ENCODE data around the gene STXBP4.
A peak's percentile ranks its signal among the peaks of the same experiment; 100 is the strongest.
"Not testable (repeated sequence)": the region's sequence is repeated elsewhere in the genome, so short reads cannot be mapped to it uniquely, and the experiment has no call there.

The STXBP4 gene

DNA sequence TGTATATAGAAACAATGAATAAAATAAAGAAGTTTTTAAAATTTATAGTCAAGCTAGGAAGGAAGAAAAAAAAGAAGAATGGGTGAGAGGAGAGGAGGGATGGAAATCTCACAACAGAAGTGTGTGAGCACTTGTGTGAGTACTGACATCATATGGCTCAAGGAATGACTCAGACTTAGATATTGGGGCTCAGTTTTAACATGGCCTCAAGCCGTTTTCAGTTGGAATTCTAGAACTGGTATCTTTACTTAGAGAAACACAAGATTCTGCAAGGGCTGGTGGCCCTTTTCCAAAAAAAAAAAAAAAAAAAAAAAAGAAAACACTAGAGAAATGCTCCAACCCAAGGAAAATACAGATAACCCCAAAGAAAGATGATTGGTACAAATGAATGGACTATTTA lies 55.1 kb downstream of the STXBP4 start:
- DNase-seq (ENCODE audit: low read depth), result no peak

DNA sequence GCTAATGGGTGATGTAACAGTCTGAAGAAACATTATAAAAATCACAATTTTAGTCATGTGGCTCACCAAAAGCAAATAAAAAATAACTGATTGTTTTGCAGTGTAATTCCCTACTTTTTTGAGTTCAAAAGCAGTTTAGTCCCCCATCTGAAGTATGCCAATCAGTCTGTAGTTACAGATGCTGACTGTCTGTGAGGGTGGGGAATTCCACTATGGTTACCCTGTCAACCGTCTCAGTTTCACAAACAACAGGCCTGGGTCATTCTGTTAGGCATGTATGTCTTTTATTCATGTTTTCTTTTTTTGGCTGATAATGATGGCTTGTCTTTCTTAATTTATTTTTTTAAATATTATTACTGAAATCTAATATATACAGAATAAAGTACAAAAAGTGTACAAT lies 69.3 kb downstream of the STXBP4 start:
- no peak for DNase-seq (ENCODE audit: low read depth)
- H3K4me3 ChIP-seq (ENCODE audit: low read depth, low read length), result no peak overlapping the region

More for the DNA sequence above, 55.1 kb downstream of the STXBP4 start:
- H3K4me3 ChIP-seq (ENCODE audit: low read depth, low read length), result no peak overlapping the region

DNA sequence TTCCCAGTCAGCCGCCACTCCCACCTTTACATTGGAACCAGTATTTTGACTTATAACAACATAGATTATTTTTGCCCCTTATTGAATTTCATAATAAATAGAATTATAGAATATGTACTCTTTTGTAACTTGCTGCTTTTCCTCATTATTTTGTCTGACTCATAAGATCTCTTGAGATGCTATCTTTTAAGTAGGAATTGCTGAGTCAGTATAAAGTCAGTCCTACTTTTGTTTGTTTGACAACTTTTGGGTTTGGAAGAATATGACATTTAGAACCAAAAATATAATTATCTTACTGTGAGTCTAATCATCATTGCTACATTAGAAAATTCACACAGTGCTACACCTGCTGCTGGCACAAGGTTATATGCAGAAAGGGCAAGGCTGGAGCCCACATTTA lies 69.7 kb downstream of the STXBP4 start:
- no peak overlapping the region for H3K4me3 ChIP-seq (ENCODE audit: low read depth, low read length)
- no peak for DNase-seq (ENCODE audit: low read depth)

- H3K4me3 ChIP-seq (ENCODE audit: low read depth, low read length), result no peak overlapping the region
- DNase-seq (ENCODE audit: low read depth), result no peak
These were observed 72.0 kb downstream of the STXBP4 start for GRCh38 chr17:55040611-55041010.

GRCh38 chr17:55053855-55054254 lies 85.3 kb downstream of the STXBP4 start:
- DNase-seq (ENCODE audit: low read depth), result no peak
- no peak overlapping the region for H3K4me3 ChIP-seq (ENCODE audit: low read depth, low read length)

DNA sequence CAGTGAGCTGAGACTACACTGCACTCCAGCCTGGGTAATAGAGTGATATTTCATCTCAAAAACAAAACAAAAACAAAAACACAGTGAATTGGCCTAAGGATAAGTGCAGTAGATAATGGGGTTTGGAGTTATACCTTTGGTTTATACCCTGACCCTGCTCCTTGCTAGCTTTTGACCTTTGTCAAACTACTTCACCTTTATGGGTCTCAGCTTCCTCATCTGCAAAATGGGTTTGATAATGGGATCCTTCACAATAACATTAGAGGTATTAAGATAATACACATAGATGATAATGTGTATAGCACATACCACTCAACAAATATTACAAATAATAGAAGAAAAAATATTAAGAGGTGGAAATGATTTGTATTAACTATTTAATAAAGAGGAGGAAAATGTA lies 85.9 kb downstream of the STXBP4 start:
- H3K4me3 ChIP-seq (ENCODE audit: low read depth, low read length), result no peak overlapping the region
- no peak for DNase-seq (ENCODE audit: low read depth)

DNA sequence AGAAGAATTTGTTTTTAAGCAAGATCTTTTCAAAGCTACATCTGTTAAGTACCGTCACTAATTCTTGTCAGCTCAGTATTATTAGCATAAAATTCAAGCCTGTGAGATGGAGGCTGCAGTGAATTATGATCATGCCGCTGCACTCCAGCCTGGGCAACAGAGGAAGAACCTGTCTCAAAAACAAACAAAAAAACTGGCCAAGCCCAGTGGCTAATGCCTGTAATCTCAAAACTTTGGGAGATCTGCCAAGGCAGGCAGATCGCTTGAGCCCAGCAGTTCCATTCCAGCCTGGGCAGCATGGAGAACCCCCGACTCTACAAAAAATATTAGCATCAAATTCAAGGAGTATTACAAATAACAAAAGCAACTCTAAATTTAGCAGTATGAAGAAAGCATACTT lies 88.0 kb downstream of the STXBP4 start:
- no peak for DNase-seq (ENCODE audit: low read depth)
- H3K4me3 ChIP-seq (ENCODE audit: low read depth, low read length), result no peak overlapping the region

GRCh38 chr17:55057184-55057583 lies 88.6 kb downstream of the STXBP4 start:
- H3K4me3 ChIP-seq (ENCODE audit: low read depth, low read length), result no peak overlapping the region
- no peak for DNase-seq (ENCODE audit: low read depth)

- no peak for DNase-seq (ENCODE audit: low read depth)
- no peak overlapping the region for H3K4me3 ChIP-seq (ENCODE audit: low read depth, low read length)
These were observed 91.2 kb downstream of the STXBP4 start for GRCh38 chr17:55059724-55060123.

- DNase-seq (ENCODE audit: low read depth), result no peak
- no peak overlapping the region for H3K4me3 ChIP-seq (ENCODE audit: low read depth, low read length)
These were observed 94.4 kb downstream of the STXBP4 start for GRCh38 chr17:55062921-55063320.

DNA sequence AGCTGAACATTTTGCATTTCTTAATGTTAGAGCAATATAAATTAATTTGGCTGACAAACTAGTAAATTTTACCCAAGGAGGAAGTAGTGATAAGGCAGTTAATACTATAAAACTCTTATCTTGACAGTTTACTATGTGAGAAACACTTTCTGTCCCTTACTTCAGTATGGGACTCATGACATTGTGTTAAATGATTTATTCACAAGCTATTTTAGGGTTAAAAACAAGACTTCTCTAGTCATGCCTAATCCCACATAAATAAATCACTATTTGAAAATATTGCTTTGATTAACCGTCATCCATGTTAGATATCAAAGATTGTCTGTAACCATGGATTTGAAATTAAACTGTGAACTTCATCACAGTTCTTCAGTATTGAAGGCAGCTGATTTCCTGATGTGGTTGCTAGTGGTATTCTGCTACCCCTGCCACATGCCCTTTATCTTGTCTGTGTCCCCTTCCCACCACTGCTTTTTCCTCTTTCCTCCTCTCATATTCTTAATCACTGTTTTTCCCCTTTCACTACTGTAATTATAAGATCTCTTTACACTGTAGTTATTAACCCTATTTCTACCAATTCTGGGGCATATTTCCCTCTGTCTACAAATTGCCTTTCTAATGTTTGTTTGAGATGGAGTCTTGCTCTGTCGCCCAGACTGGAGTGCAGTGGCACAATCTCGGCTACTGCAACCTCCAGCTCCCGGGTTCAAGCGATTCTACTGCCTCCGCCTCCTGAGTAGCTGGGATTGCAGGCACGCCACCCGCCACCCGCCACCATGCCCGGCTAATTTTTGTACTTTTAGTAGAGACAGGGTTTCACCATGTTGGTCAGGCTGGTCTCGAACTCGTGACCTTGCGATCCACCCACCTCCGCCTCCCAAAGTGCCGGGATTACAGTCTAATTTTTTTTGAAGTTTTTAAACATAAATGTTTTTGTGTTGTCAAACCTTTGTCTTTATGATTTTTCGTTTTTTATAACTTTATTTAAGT lies 95.6 kb downstream of the STXBP4 start:
- no peak overlapping the region for H3K4me3 ChIP-seq (ENCODE audit: low read depth, low read length)
- no peak for DNase-seq (ENCODE audit: low read depth)

DNA sequence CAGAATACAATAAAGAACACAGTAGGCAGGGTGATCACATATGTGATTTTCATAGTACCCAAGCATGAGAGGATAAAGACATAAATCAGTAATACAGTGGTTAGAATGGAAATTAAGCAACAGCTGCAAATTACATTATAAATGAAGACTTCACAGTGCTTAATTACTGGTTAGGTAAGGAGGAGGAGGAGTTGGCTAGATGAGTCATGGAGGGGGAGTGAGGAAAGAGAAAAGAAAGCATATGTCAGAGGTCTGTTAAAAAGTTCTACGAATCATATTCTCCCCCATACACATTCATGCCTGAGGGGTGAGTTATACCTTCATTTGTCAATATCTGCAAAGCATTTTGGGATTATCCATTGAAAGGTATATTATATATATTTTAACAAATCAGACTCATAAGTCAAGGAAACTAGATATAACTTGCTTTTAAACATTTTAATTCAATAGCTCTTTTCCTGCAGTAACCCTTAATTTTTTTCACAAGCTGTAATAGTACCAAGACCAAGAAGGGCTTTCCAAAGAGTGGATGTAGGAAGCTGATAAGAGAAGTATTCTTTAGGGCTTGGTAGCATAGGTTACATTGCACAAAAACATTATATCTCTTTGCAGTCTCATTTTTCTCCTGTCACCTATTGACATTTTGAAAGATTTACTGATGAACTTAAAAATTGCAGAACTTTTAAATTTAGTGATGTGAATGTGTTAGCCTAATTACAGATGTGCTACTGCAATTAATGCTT lies 99.3 kb downstream of the STXBP4 start:
- no peak for DNase-seq (ENCODE audit: low read depth)
- H3K4me3 ChIP-seq (ENCODE audit: low read depth, low read length), result no peak overlapping the region

GRCh38 chr17:55068862-55069811 lies 100.6 kb downstream of the STXBP4 start:
- H3K4me3 ChIP-seq (ENCODE audit: low read depth, low read length), result no peak overlapping the region
- DNase-seq (ENCODE audit: low read depth), result no peak

DNA sequence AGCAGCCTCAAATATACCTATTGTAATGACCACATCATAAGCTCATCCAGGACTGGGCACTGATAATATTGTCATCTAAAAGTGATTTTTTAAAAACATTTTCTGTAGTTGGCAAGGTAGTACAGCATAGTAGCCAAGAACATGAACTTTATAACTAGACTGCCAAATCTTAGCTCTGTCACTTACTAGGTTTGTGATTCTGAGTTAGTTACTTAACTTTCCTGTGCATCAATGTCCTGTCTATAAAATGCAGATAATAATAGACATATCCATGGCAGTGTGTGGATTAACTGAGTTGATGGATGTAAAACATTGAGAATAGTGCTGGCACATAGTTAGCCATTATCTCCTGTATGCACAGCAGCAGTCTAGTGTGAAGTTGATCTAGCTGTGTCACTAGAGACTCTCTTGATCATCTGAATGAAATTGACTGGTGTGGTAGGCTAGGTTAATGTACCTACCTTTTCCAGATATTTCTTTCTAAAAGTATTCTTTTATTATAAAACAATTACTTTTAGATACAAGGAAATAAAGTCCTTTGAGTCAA lies 101.5 kb downstream of the STXBP4 start:
- H3K4me3 ChIP-seq (ENCODE audit: low read depth, low read length), result no peak overlapping the region
- no peak for DNase-seq (ENCODE audit: low read depth)

- no peak for DNase-seq (ENCODE audit: low read depth)
- H3K4me3 ChIP-seq (ENCODE audit: low read depth, low read length), result no peak overlapping the region
These were observed 104.3 kb downstream of the STXBP4 start for GRCh38 chr17:55072898-55073297.

GRCh38 chr17:55073467-55073866 lies 104.9 kb downstream of the STXBP4 start:
- DNase-seq (ENCODE audit: low read depth); H3K4me3 ChIP-seq (ENCODE audit: low read depth, low read length): not testable (repeated sequence)

DNA sequence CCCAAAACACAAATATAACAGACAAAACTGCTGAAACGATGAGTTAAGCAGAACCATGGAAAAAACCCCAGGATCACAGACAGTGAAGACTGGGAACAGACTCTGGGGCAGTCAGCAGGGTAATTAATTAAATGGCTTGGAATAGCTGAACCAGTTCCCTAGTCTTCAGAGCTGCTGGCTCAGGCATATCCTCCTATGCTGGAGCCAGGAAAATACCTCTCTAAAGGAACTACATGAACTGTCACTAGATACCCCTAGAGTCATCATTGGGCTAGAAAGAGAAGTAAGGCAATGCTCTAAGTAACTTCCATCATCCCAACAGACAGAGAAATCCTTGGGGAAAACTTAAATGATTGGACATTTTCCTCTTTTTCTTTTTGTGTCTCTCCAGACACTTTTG lies 113.0 kb downstream of the STXBP4 start:
- H3K4me3 ChIP-seq (ENCODE audit: low read depth, low read length), result no peak overlapping the region
- DNase-seq (ENCODE audit: low read depth), result no peak

GRCh38 chr17:55086635-55087058 lies 118.1 kb downstream of the STXBP4 start:
- peak; percentile 75 for DNase-seq (ENCODE audit: low read depth)
- no peak overlapping the region for H3K4me3 ChIP-seq (ENCODE audit: low read depth, low read length)

- no peak for DNase-seq (ENCODE audit: low read depth)
- H3K4me3 ChIP-seq (ENCODE audit: low read depth, low read length), result no peak overlapping the region
These were observed 120.7 kb downstream of the STXBP4 start for GRCh38 chr17:55089256-55089655.
